Activated T-cell treated with anti-CD3 and anti-CD28 coated beads, Interleukin-2, amount 50 U/mL, for 72 hours (primary cell): ENCODE measurements around the gene MUL1. TPM values are rescaled to one million over a fixed set of nuclear protein-coding genes. Genes with fewer than 3 reads are reported as not detected.

Experiments used
- ATAC-seq, 2 donors: fragments of 150-1000 bp; cut with Tn5 transposase; replicated peaks in 1 of 2; 2 replicates each; pipeline ENCODE4 v1.10.0; 2021; ENCODE audit warnings: moderate library complexity in 2 of 2, mild to moderate bottlenecking in 1 of 2
- DNase-seq, 2 donors: peaks; one replicate each; pipeline ENCODE4 v3.0.0; 2021 to 2022; ENCODE audit warnings: mixed read lengths in 1 of 2
- H3K27ac Mint-ChIP-seq: one replicate; pipeline ENCODE4 v1.8.0; 2022; ENCODE audit warnings: mild to moderate bottlenecking, moderate library complexity, mixed read lengths
- H3K27me3 Mint-ChIP-seq: one replicate; pipeline ENCODE4 v1.8.0; 2022; ENCODE audit warnings: low read depth, mixed read lengths
- H3K36me3 Mint-ChIP-seq, 2 donors: one replicate each; pipeline ENCODE4 v1.8.0; 2022; ENCODE audit warnings: mixed read lengths in 2 of 2, mild to moderate bottlenecking in 1 of 2; ENCODE audit not compliant: insufficient read depth in 2 of 2
- H3K4me1 Mint-ChIP-seq: one replicate; pipeline ENCODE4 v1.8.0; 2022; ENCODE audit warnings: low read depth, mixed read lengths
- H3K4me3 Mint-ChIP-seq, 2 donors: one replicate each; pipeline ENCODE4 v1.8.0; 2022; ENCODE audit warnings: mild to moderate bottlenecking in 2 of 2, mixed read lengths in 2 of 2, moderate library complexity in 2 of 2
- H3K9me3 Mint-ChIP-seq, 2 donors: one replicate each; pipeline ENCODE4 v1.8.0; 2022; ENCODE audit warnings: mixed read lengths in 2 of 2
- total RNA-seq, 2 donors: library from RNA; stranded (reverse); gene quantifications; one replicate each; pipeline ENCODE4 v1.2.3, GENCODE V29; 2022

MUL1 gene
- total RNA-seq, 2 donors from 2014 or later: 17.0 to 20.1 TPM

DNA sequence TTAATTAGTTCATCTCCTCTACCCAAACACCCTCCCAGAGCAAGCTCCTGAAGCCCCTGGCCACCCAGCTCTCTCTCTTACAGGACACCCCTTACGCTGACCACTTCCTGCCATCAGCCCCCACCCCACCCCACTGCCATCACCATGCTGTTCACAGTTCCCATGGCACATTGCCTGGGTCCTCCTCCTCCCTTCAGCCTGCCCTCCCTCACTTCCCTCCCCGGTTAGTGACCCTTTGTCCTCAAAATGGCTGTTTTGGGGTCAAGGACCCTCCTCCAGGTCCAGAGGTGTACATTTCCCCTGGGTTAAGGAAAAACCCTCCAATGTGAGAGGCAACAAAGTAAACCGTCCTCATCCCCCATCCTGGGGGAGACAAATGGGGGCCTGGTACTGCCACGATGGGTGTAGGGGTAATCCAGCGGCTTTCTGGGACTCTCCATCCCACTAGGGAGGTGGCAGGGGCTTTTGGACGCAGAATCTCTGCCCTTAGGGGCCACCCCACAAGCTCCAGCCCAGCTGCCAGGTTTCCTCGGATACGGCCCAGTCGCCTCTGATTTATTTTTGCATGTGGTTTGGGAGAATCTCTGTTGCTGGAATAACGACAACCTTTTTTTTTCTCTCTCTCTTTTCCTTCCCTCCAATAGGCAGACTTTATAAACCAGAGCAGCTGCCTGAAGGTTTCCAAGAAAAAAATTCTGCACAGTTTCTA, 30.4 kb downstream of the MUL1 start:
- ATAC-seq (no peak), DNase-seq (no peak)
- no peak overlapping the region for H3K4me3 Mint-ChIP-seq
- H3K36me3 Mint-ChIP-seq: no peaks in the 10 kb centered on the region
- peaks cover 85% of the 10 kb centered on the region for H3K27me3 Mint-ChIP-seq
- no peaks in the 10 kb centered on the region for H3K9me3 Mint-ChIP-seq
- no peak overlapping the region for H3K27ac Mint-ChIP-seq
- peaks cover 4% of the 10 kb centered on the region for H3K4me1 Mint-ChIP-seq

DNA sequence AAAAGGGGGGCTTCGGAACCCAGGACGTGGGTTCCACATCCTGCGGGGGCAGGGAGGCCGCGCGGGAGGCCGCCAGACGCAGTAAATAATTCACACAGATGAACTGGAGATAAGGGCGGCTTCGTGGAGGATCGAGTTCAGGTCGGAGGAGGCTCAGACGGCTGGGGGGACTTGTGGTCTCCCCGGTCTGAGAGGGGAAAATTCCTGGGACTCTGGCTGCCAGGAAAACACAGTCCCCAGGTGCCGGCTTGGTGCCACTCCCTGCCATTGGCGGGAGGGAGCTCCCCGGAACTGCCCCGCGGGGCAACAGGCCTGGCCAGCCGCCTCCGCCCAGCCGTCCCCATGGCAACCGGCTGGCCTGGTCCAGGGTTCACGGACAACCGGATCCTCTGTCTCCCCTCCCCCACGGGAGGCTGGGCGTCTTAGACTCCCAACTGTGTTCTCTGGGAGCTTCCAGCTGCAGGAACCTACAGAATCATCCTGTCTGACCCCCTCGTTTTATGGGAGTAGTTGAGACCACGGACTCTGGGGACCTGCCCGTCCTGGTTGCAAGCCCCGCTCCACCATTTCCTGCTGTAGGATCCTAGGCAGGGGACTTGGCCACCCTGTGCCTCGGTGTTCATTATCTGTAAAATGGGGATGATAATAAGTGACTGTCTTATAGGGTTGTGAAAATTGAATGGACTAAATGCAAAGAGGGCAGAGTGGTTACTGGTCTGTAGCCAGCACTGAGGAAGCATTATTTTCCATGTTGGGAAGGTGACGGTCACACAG, 31.5 kb downstream of the MUL1 start:
- no peak for ATAC-seq
- no peak for DNase-seq
- H3K27ac Mint-ChIP-seq: no peak overlapping the region
- H3K36me3 Mint-ChIP-seq: no peaks in the 10 kb centered on the region
- H3K27me3 Mint-ChIP-seq: peaks cover 80% of the 10 kb centered on the region
- peaks cover 4% of the 10 kb centered on the region for H3K4me1 Mint-ChIP-seq
- H3K9me3 Mint-ChIP-seq: no peaks in the 10 kb centered on the region
- no peak overlapping the region for H3K4me3 Mint-ChIP-seq

DNA sequence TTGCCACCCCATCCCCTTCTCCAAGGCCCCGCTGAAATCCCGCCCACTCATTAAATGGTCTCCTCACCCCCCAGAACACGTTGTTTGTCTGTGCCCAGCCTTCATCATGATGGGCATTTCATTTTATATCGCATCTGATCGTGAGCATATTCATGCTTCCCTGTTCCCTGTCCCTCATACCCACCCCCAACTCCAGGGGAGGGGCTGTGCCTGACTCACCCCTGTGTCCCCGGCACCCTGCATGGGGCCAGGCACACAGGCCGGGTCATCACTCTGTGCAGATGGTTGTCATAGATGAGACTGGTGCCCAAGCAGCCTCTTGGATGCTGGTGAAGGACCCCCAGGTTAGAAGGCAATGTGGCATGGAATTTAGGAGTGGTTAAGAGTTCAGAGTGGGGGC, 33.0 kb downstream of the MUL1 start:
- no peak for ATAC-seq

DNA sequence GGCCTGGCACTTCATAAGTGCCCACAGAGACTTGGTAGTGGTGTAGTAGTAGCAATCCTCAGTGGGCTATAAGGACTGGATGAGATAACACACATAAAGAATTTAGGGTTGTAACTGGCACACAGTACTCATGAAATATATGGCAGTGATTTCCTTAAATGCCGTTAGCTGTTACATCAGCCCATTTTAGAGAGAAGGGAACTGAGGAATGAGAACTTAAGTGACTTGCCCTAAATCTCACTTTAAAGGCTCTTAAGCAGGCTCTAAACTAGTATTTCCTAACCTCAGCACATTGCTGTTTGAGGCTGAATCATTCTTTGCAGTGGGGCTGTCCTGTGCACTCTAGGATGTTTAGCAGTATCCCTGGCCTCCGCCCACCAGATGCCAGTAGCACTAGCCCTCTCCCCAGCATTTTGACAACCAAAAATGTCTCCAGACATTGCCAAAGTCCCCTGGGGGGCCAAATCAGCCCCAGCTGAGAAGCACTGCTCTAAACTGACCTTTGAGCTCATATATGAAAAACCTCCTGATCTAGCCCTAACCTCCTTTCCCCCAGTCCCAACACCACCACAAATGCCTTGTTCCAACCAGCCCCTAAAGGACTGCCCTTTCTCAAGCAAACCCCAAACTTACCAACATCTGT, 33.5 kb downstream of the MUL1 start:
- Mint-ChIP-seq H3K4me3 (no peak overlapping the region), H3K36me3 (no peaks in the 10 kb centered on the region), H3K4me1 (peaks cover 4% of the 10 kb centered on the region), H3K9me3 (no peaks in the 10 kb centered on the region), H3K27me3 (peaks cover 65% of the 10 kb centered on the region), H3K27ac (no peak overlapping the region)
- ATAC-seq (no peak), DNase-seq (no peak)

More for the DNA sequence above, 33.0 kb downstream of the MUL1 start:
- peaks cover 4% of the 10 kb centered on the region for H3K4me1 Mint-ChIP-seq
- no peak overlapping the region for H3K27ac Mint-ChIP-seq
- no peaks in the 10 kb centered on the region for H3K9me3 Mint-ChIP-seq
- no peak for DNase-seq
- no peak overlapping the region for H3K4me3 Mint-ChIP-seq
- H3K36me3 Mint-ChIP-seq: no peaks in the 10 kb centered on the region
- peaks cover 70% of the 10 kb centered on the region for H3K27me3 Mint-ChIP-seq

DNA sequence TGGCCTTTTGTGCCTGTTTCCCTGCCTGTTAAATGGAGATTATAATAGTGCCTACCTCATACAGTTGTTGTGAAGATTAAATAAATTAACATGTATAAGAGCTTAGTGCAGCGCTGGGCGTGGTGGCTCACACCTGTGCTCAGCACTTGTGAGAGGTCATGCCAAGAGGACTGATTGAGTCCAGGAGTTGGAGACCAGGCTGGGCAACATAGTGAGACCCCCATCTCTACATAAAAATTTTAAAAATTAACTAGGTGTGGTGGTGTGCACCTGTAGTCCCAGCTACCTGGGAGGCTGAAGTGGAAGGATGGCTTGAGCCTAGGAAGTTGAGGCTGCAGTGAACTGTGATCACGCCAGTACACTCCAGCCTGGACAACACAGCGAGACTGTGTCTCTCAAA, 34.1 kb downstream of the MUL1 start:
- Mint-ChIP-seq H3K36me3 (no peaks in the 10 kb centered on the region), H3K4me3 (no peak overlapping the region), H3K4me1 (peaks cover 4% of the 10 kb centered on the region), H3K27me3 (peaks cover 59% of the 10 kb centered on the region), H3K27ac (no peak overlapping the region), H3K9me3 (no peaks in the 10 kb centered on the region)
- no peak for DNase-seq
- no peak for ATAC-seq

DNA sequence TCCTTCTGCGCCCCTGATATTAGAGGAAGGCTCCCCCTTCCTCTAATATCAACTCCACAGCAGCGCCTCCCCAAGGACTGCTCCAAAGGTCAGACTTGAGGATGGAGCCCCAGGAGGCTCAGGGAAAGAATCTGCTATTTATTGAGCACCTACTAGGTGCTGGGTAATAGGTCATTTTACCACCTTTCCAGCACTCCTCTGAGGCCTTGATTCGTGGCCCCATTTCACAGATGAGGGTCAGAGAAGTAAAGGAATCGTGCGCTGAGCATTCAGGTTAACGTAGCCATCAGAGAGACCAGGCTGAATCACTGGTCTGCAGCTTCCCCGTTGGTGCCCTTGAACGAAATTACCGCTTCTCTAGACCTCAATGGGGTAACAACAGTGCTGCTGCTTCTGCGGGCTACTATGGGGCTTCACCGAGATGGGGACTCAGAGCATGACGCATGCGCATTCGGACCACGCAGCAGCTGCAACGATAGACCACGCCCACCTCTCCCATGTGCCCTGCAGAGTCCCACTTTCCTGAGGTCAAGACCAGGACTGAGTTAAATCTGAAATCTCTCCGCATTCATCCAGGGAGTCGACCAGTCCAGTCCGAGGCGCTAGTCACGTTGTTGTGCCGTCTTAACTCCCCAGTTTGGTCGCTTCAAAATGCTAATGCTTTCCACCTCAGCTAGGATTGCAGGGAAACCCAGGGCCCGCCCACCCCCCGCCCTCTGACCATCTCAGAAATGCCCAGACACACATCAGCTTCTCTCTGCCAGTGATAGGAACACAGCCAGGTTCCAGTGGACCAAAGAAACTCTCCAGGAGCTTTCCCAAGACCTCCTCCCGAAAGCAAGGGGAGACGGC, 34.9 kb downstream of the MUL1 start:
- no peaks in the 10 kb centered on the region for H3K9me3 Mint-ChIP-seq
- peak; percentile 27 to 42 for ATAC-seq
- H3K4me1 Mint-ChIP-seq: peaks cover 4% of the 10 kb centered on the region
- H3K27me3 Mint-ChIP-seq: peaks cover 57% of the 10 kb centered on the region
- no peak overlapping the region for H3K4me3 Mint-ChIP-seq
- no peak overlapping the region for H3K27ac Mint-ChIP-seq
- no peaks in the 10 kb centered on the region for H3K36me3 Mint-ChIP-seq
- peak; percentile 23 to 34 for DNase-seq

DNA sequence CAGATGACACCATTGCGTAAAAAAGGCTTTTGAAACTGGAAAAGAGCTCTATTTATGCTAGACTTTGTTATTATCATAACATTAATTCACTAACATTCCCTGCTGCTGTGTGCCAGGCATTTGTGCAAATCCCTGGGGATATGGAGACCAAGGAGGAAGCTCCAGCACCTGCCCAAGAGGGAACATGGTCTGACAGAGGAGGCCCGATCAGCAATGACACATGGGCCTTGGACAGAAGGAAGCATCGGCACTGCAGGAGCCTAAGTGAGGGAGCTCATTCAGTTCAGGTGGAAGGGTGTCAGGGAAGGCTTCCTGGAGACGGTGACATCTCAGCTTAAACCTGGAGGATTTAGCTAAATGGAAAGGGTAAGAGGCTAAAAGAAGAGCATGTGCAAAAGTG, 35.8 kb downstream of the MUL1 start:
- no peak for DNase-seq
- H3K36me3 Mint-ChIP-seq: no peaks in the 10 kb centered on the region
- H3K27me3 Mint-ChIP-seq: peaks cover 57% of the 10 kb centered on the region
- no peaks in the 10 kb centered on the region for H3K9me3 Mint-ChIP-seq
- peaks cover 4% of the 10 kb centered on the region for H3K4me1 Mint-ChIP-seq
- no peak for ATAC-seq
- no peak overlapping the region for H3K4me3 Mint-ChIP-seq
- H3K27ac Mint-ChIP-seq: no peak overlapping the region

DNA sequence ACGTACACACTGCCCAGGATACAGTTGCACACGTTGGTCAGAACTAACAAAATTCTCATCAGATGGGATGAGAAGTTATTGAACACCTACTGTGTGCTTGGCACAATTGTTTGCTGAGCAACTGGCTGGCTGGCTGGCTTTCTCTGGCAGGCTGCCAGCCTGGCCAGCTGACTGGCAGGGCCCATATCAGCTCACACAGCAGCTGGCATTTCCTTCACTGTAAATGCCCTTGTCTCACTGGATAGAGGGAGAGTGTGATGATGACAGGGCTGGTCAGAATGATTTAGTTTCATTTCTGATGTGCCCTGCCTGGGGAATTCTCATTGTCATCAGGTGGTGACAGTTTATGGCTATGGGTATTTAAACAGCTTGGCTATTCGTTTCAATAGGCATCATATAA, 37.8 kb downstream of the MUL1 start:
- DNase-seq (no peak), ATAC-seq (no peak)
- Mint-ChIP-seq H3K27me3 (peaks cover 42% of the 10 kb centered on the region), H3K4me1 (peaks cover 11% of the 10 kb centered on the region), H3K27ac (no peak overlapping the region), H3K36me3 (no peaks in the 10 kb centered on the region), H3K4me3 (no peak overlapping the region), H3K9me3 (no peaks in the 10 kb centered on the region)

DNA sequence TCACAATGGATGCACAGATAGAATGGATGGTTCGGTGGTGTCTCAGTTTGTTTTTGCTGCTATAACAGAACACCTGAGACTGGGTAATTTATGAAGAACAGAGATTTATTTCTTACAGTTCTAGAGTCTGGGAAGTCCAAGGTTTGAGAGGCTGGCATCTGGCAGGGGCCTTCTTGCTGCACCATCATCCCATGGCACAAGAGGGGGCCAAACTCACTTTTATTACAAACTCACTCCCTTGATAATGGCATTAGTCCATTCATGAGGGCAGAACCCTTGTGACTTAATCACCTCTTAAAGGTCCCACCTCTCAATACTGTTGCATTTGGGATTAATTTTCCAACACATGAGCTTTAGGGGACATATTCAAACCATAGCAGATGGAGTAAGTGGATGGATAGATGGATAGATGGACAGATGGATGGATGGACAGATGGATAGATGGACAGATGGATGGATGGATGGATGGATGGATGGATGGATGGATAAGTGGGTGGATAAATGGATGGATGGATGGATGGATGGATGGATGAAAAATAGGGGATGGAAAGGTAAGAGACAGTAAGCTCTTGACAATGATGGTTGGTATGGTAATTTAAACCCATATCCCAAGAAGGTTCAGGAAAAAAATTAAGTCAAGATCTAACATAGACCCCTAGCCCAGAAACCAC, 38.4 kb downstream of the MUL1 start:
- no peak for ATAC-seq
- DNase-seq: no peak
- Mint-ChIP-seq H3K27ac (no peak overlapping the region), H3K4me3 (no peak overlapping the region), H3K27me3 (peaks cover 35% of the 10 kb centered on the region), H3K9me3 (no peaks in the 10 kb centered on the region), H3K4me1 (peaks cover 11% of the 10 kb centered on the region), H3K36me3 (no peaks in the 10 kb centered on the region)

DNA sequence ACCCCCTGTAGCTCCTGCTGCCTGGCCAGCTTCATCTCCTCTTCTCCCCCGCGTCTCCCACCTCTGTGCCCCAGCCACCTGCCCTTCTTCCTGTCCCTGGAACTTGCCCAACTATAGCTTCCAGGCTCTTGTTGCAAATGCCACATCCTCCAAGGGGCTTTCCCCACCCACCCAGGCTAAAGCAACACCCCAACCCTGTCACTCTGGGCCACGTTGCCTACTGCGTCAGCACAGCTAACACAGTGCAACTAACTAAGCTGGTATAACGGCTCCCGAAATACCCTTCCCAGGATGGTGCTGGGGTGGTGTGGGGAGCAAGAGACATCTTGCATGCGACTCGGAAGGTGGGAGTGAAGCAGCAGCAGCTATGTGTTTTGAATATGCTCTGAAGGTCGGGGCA, 41.7 kb downstream of the MUL1 start:
- H3K4me3 Mint-ChIP-seq: no peak overlapping the region
- no peaks in the 10 kb centered on the region for H3K9me3 Mint-ChIP-seq
- ATAC-seq (peak; percentile 76 to 90), DNase-seq (peak; percentile 42 to 43)
- peaks cover 11% of the 10 kb centered on the region for H3K4me1 Mint-ChIP-seq
- H3K36me3 Mint-ChIP-seq: no peaks in the 10 kb centered on the region
- no peak overlapping the region for H3K27ac Mint-ChIP-seq
- peaks cover 18% of the 10 kb centered on the region for H3K27me3 Mint-ChIP-seq

DNA sequence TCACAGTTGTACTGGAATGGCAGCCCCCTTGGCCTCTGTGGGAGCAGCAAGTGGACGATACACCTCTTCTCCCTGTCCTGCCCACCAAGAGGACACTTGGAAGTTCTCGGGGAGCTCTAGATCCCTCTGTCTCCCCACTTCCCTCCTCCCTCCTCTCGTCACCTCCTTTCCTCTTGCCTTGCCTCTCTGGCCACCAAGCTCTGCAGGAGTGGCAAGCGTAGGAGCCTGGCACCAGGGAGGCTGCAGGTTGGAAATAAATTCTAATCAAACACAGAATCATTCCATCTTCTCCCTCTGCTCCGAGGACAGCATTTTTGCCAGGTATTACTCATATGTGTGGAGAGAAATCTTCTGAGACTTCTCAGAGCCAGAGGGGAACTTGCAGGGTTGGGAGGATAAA, 42.8 kb downstream of the MUL1 start:
- Mint-ChIP-seq H3K4me1 (peaks cover 11% of the 10 kb centered on the region), H3K27me3 (peaks cover 20% of the 10 kb centered on the region), H3K36me3 (no peaks in the 10 kb centered on the region), H3K27ac (no peak overlapping the region), H3K9me3 (no peaks in the 10 kb centered on the region), H3K4me3 (no peak overlapping the region)
- DNase-seq (no peak), ATAC-seq (no peak)

DNA sequence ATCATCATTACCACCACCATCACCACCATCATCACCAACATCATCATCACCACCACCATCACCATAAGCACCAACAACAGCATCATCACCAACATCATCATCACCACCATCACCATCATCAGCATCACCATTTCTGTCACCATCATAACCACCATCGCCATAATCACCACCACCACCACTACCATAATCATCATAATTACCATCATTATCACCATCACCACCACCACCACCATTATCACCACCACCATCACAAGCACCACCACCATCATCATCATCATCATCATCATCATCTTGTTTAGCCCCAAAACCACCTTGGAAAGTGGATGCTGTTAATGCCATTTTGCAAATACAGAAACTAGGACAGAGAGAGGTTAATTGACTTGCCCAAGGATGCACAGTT, 44.4 kb downstream of the MUL1 start:
- no peaks in the 10 kb centered on the region for H3K9me3 Mint-ChIP-seq
- ATAC-seq (no peak), DNase-seq (no peak)
- H3K27ac Mint-ChIP-seq: no peak overlapping the region
- peaks cover 11% of the 10 kb centered on the region for H3K4me1 Mint-ChIP-seq
- H3K36me3 Mint-ChIP-seq: no peaks in the 10 kb centered on the region
- no peak overlapping the region for H3K4me3 Mint-ChIP-seq
- H3K27me3 Mint-ChIP-seq: peaks cover 36% of the 10 kb centered on the region
